Heart left ventricle (tissue), 13 donors: ENCODE measurements around the gene DHCR24.

ENCODE experiments used
- POLR2A ChIP-seq, 2 donors: fragments of 450-650 bp; IDR thresholded peaks; one replicate each; pipeline ENCODE4 v1.6.1; 2017; ENCODE audit warnings: antibody characterized with exemption in 2 of 2, mild to moderate bottlenecking in 2 of 2, moderate library complexity in 2 of 2
- TF ChIP-seq, protein P1 (sequence below), 12 donors: fragments of 200-600 bp; sonication (generic) in 4 of 12; IDR thresholded peaks; one replicate each; pipeline versions ENCODE4 v1.5.0 to v1.8.0; 2018 to 2022; ENCODE audit warnings: antibody characterized with exemption in 12 of 12, mild to moderate bottlenecking in 5 of 12
- donor health status: ischemic (EF 13 %, LVEDD 7.1; RV severe dilation, severe dysfunction).
- donor health status: DM: no; HTN: yes; CAD: no.
- donor health status: DM: no; HTN: no; CAD: no.
- donor health status: ischemic (EF 25% LVEDD 6.9; RV normal size, moderate dysfunction).
- donor health status: ischemic (EF 25% LVEDD 5.7; RV mildly dilated, moderate dysfunction).
- donor health status: ischemic (EF 35%, LVEDD 5.7; RV mildly dilated, moderate dysfunction).
- donor health status: nonischemic (EF 11% LVEDD 7.7; RV severe dilation, severe dysfunction).
- donor health status: DM: yes; HTN: yes; CAD: no.
- donor health status: PGD.
- donor health status: ischemic (EF 29% LVEDD 5.4; RV normal size, mild dysfunction).
- donor health status: nonischemic (EF 23%, LVEDD 6.1; RV moderate dilation, normal function).

DNA sequence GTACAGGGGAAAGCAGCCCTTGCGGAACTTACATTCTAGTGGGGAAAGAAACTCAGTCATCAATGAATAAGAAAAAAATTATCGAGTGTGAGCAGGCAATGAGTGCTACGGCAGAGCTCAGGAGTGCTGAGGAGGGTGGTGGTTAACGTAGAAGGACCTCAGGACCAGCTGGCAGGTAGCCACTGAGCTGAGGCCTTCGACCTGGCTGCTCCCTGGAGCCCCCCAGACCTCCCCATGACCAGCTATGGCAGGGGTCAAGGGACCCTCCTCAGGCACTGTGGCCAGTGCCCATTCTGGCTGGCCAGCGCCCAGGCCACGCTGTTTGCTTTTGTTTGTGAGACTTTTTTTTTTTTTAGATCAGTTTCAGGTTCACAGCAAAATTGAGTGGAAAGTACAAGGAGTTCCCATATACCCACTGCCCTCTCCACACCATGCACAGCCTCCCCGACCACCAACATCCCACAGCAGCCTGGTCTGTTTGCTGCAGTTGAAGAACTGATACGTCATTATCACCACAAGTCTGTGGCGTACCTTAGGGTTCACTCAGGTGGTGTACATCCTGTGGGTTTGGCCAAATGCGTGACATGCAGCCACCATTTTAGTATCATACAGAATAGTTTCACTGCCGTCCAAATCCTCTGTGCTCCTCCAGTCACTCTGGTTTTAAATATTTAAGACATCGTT is 74.1 kb downstream of the DHCR24 start:
- TF ChIP-seq, protein P1, sequence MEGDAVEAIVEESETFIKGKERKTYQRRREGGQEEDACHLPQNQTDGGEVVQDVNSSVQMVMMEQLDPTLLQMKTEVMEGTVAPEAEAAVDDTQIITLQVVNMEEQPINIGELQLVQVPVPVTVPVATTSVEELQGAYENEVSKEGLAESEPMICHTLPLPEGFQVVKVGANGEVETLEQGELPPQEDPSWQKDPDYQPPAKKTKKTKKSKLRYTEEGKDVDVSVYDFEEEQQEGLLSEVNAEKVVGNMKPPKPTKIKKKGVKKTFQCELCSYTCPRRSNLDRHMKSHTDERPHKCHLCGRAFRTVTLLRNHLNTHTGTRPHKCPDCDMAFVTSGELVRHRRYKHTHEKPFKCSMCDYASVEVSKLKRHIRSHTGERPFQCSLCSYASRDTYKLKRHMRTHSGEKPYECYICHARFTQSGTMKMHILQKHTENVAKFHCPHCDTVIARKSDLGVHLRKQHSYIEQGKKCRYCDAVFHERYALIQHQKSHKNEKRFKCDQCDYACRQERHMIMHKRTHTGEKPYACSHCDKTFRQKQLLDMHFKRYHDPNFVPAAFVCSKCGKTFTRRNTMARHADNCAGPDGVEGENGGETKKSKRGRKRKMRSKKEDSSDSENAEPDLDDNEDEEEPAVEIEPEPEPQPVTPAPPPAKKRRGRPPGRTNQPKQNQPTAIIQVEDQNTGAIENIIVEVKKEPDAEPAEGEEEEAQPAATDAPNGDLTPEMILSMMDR (IDR thresholded peaks at IDR 0.05), result no peak
- TF ChIP-seq POLR2A (IDR thresholded peaks at IDR 0.05), result no peak
